KBM-7 (cell line): Measurements from ENCODE around the gene ATOSA.

Source experiments
- DNase-seq: peaks from one replicate; pipeline ENCODE4 v3.0.0-alpha.2; 2015
- in situ Hi-C: fragments of 300-500 bp; cut with MboI; formaldehyde crosslinking; loops from 2 replicates; pipeline ENCODE4 v1.14.3; 2020; ENCODE audit warnings: low sequenced_read_pairs, low pct_unique_long_range_greater_than_20kb, mixed read lengths

ATOSA gene

DNA sequence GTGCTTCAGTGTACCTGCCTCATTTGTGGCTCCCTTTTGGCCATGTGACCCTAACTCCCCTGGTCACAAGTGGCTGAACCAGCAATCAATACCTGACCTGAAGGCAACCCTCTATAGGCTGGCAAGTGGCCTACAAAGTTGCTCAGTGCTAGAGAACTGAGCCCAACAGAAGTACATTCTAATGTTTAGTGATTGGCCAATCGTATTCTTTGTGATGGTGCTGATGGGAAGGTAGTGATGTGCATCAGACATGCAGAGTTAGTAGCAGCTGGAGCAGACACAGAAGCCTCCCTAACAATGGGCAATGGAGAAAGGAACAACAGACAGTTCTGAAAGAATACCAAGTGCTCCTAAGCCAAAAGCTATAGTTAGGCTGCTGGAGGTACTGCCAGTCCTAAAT, 10.4 kb upstream of the ATOSA start:
- no peak for DNase-seq
- in situ Hi-C loops = no loop called here

DNA sequence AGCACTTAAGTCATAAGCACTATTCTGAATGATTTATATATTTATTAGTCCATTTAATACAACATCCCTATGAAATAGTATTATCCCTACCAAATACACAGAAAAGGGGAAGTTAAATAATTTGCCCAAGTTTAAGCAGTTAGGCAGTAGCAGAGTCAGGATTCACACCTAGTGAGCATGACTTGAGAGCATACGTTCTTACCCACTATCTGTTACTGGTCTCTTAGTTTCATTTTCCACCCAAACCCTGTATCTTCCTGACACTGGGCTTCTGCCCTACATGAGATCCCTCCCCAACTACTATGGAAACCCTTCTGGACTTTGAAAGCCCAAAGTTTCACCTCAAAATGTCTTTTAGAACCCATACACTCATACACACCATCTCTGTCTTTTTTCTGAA, 4.4 kb upstream of the ATOSA start:
- in situ Hi-C loops = no loop called here
- DNase-seq = peak; percentile 51

DNA sequence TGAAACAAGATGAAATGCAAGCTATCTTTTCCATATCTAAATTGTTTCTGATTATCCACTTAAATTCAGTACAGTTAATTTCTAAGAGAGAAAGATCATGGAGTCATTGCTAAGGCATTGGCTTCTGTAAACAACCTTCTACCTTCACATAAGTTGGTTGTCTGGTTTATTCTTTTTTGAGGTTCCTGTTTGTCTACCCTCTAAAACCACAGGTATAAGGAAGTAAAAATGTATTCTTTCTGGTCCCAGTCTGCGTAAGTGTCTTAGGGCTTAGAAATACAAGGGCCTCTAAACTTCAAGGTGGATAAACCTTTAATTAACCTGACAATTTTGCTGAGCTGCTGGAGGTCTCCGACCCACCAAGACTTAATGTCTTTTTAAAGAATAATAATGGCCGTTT, 3.6 kb upstream of the ATOSA start:
- in situ Hi-C loops = no loop called here
- peak; percentile 54 for DNase-seq

DNA sequence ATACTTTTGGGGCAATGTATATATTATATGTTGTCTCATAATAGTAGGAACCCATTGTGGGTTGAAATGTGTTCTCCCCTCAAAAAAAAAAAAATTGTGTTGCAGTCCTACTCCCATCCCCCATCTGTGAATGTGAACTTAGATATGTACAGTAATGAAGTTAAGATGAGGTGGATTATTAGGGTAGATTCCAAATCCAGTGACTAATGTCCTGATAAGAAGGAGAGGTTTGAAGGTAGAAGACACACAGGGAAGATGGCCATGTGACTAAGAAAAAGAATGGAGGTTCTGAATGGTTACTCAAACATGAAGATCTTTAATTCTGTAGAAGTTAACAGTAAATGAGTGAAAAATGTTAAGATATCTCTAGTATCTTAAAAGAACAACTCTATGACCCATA, 3.0 kb upstream of the ATOSA start:
- in situ Hi-C loops = no loop called here
- no peak for DNase-seq

DNA sequence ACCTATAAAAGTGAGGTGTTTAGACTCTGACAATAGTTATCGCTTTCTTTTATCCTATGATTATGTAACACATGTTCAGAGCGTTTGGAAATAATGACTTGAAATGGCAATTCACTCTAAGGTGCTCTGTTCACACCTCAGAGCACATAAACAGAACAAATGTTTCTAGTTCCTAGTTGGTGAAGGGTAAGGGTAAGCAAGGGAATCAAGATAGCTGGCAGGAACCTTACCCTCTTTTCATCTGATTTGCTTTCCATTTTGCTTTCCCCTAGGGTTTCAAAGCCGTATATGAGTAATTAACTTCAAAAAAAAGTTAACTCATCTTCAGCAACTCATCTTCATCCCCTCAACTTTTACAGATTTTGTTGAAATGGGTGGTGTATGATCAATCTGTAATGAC, 2.3 kb upstream of the ATOSA start:
- no peak for DNase-seq
- in situ Hi-C loops = no loop called here

DNA sequence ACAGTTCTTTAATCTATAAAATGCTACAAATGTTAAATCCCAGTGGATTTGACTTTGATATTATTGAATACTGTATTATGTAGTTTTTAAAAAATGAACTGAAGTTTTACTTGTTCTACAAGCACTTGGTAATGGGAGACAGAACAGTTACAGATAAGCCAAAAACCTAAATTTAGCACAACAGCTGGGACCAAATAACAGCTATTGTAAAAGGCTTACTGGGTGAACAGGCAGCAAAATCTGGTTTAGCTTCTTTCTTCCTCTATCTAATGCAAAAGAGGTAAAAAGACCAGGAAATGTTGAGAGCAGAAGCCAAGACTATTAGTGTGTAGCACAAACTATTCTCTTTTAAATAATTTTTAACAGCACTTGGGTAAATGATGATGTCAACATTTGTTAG, 1.6 kb upstream of the ATOSA start:
- in situ Hi-C loops = no loop called here
- no peak for DNase-seq

DNA sequence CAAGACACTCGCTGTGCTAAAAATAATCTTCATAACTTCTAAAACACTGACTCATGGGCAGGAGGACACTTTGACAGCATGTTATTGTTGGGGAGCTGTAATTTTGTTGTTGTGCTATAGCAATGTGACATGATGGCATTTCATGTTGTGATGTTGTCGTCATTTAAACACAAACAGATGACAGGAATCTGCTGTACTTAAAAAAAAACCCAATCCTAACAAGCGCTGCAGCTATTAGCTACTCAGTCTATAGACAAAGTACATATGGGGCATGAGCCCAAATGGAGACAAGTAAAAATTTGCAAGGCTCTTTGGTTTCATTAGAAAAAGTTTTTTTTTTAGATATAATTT, 828 bp upstream of the ATOSA start:
- no peak for DNase-seq
- in situ Hi-C loops = no loop called here

DNA sequence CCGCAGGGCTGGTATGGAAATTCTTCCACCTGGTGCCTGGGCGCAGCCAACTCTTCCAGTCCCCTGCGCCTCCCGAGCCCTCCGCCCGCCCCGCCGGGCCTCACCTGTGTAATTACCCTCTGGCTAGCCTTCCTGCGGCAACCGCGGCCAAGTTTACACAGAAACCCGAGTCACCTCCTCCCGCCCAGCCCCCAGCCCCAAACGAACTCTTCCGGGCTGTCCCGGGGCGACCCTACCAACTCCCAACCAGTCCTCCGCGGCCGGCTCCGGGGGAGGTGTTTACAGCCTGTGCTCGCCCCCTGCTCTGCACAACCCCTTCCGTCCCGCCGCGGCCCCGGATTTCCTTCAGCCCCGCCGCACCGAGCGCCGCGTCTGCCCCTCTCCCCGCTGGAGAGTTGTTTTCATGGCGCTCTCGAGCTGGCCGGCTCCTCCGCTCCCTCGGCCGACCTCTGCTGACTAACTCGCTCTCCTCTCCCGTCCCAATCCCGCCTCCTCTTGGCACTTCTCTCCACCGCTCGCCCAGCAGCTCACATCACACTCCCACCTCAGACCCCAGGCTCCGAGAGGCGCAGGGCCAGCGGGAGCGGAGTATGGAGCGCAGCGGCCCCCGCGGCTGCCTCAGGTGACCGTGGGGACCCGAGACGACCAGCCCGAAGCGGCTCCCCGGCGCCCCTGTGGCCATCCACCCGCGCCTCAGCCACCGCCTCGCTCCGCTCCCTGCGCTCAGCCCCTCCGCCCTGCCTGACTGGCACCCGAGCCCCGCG, 538 bp downstream of the ATOSA start:
- DNase-seq = peak; percentile 74

DNA sequence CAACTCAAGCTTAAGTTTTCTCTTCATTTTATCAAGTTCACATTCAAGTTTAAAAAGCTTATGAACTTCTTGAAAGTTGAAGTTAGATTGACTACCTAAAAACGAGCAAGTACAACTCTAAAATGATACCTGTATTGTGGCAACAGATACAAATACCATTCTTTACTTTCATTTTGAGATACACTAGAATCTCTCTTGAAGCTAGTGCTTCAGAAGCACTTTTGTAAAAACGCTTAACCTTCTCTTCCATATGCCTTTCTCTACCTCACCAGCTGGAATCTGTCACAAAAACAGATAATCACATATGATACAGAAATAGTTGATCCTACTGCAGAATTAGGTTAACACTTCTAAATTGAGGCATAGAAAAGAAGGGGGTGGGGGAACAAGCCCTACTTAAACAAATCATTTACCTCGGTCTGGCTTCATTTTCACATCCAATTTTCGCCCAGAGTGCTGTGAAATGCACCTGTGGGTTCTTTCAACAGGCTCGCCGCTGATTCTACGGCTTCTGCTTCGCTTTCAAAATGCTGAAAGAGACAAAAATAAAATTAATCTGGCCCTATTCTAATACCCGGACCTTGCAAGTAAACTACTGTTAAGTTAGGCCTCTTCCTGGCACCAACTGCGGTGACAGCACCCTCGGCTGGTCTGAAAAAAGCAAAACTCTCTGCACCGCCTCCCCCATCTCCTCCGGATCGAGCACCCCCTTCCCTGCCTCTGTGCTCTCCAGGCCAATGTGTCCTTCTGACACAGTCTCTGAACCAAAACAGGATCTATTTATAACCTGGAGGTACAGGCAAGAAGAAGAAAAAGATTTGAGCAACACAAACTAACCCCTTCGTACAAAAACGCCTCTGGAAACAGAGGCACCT, 1.4 kb downstream of the ATOSA start:
- in situ Hi-C loops = no loop called here
- peak; percentile 81 for DNase-seq

More for the DNA sequence above, 538 bp downstream of the ATOSA start:
- in situ Hi-C loops = no loop called here

DNA sequence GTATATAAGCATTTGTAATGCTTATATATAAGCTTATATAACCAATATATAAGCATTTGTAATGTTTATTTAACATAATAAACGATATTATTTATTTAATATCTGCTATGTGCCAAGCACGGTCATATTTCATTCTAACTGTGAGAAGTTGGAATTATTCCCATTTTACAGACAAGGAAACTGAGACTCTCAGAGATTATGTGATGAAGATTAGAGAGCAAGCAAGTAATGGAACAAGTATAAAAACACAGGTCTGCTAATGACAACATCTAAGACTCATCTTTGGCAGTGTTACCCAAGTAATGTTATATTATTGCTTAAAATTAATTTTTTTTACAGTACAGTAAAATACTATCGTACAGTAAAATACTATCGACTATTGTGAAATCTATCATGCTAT, 4.4 kb downstream of the ATOSA start:
- in situ Hi-C loops = no loop called here
- DNase-seq = no peak

DNA sequence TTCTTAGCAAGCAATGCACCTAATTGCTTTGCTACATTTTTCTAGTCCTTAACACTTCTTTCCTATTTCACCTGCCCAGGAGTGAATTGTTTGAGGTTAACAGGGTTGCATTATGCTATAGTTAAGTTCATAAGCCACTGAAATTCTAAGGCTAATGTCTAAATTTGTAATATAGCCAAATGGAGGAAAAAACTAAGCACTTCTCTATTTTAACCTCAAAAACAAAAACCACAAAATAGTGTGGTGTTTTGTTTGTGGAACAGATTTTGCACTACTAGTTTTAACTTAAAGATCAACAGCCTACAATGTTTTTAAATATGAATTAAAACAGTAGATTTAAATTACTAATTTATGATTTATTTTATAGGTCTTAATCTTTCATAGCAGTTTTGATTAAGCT, 5.5 kb downstream of the ATOSA start:
- in situ Hi-C loops = no loop called here
- no peak for DNase-seq

DNA sequence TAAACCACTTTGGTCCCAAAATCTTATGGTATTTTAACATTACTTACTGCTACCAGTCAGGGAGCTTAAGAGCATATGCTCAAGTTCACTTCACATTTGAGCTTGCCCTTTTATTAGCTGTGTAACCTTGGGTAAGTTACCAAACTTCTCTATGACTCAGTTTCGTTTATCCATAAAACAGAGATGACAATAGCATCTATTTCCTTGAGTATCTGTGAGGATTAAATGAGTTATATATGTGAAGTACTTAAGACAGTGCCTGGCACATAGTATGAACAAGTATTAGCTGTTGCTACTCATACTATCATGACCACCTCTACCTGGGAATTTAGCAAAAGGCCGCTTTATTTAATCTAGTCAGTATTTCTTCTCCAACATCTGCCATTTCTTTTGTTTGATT, 5.9 kb downstream of the ATOSA start:
- in situ Hi-C loops = no loop called here
- DNase-seq = no peak

DNA sequence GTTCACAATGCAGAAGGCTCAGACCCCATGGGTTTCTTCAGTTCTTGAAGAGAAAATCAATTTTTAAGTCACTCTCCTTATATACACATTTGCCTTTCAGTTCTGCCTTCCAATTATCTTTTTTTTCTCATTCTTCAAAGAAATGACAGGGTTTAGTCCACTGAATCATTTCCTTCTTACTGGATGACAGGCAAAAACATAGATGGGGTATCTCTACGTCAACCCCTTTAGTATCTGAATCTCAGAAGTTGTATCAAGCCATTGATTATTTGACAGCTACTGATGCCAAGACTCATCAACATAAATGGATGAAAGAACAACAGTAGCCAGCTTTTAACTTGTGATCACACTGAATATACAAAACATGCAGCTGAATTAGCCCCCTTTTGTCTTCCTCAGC, 6.5 kb downstream of the ATOSA start:
- in situ Hi-C loops = no loop called here
- no peak for DNase-seq

DNA sequence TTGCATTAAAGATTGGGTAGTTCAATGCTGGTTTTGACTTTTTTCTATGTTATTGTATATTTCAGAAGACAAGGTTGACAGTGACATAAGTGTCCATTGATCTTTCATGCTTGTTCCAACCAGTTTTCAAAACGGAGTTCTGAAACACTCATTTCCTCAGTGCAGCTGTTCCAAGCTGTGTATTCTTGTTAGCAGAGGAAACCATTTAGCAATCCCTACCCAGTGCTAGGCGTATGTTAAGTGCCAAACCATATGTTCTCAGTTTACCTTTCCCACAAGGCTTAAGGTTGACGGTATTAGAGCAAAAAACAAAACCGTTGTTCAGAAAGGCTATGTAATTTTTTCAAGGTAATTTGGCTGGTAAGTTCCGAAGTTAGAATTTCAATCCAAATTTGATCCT, 9.1 kb downstream of the ATOSA start:
- in situ Hi-C loops = no loop called here
- no peak for DNase-seq

DNA sequence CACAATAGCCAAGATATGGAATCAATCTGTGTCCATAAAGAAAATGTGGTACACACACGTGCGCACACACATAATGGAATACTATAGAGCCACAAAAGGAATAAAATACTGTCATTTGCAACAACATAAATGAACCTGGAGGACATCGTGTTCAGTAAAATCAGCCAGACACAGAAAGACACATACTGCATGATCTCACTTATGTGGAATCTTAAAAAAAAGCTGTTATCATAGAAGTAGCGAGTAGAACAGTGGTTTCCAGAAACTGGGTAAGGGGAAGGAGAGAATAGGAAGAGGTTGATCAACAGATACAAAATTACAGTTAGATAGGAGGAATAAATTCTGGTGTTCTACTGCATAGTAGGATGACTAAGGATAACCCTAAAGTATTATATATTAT, 11.1 kb downstream of the ATOSA start:
- DNase-seq = no peak
- in situ Hi-C loops = no loop called here

DNA sequence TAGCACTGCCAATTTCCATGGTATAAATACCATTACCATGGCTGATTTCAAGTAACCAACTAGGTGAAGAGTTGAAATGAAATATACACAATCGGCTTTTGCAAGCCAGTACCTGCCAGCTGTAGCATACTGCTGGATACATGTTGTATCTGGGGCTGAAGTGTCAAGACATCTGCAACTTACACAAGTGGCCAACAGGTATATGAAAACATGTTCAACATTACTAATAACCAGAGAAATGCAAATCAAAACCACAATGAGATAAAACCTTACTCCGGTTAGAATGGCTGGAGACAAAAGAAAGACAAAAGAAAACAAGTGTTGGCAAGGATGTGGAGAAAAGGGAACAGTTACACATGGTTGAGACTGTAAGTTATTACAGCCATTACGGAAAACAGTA, 11.6 kb downstream of the ATOSA start:
- DNase-seq = no peak
- in situ Hi-C loops = no loop called here

DNA sequence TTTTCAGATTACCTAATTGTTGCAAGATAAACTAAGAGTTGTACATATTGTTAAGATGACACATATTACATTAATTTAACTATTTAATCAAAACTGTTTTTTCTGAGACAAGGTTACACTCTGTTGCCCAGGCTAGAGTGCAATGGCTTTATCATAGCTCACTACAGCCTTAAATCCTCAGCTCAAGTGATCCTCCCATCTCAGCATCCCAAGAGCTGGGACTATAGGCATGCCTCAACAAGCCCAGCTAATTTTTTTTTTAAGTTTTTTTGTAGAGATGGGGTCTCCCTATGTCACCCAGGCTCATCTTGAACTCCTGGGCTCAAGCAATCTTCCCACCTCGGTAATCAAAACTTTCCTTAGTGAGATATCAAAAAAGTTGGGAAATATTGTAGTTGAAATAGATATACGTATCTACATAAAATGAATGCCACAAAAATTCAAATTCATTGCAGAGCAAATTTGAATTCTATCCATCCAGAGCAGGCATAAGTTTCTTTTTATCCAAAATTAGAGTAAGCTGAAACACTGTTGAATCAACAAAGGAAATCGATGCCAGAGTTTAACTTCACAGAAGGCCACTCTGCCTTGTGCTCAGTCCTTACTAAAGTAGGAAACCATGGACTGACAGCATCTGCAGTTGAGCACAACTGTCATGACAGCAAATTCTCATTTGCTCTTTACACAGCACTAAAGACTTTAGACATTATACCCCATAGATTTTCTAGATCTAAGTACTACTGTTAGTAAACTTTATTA, 15.5 kb downstream of the ATOSA start:
- DNase-seq = no peak
- in situ Hi-C loops = no loop called here

DNA sequence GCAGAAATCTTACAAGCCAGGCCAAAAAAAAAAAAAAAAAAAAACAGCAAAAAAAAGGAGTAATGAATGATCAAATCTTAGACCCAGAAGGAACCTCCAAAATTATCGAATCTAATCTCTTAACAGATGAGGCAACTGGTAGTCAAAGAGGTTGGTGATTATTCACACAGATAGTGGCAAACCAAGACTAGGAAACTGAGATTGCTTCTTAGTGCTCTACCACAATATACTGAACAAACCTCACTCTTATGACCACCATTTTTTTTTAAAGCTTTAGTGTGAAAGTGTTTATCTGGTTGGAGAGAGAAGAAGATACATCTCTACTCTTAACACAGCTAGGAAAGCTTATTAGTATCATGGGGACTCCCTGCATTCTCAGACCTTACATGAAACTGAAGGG, 17.3 kb downstream of the ATOSA start:
- no peak for DNase-seq
- in situ Hi-C loops = no loop called here

DNA sequence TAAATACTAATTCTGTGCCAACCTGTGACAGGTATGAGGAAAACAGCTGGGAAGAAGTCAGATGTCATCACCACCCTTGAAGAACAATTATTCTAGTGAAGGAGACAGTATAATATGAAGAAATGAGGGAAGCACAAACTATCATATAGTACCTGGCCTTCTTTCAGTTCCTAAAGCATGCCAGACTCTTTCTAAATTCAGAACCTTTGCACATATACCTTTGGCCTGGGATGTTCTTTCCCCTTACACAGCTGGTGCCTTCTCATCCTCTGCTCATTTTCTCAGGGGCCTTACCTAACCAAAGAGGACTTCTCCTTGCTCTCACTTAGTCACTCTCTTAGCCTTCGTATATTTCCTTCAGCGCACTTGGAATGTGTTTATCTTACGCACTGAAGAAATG, 19.0 kb downstream of the ATOSA start:
- DNase-seq = no peak
- in situ Hi-C loops = no loop called here

DNA sequence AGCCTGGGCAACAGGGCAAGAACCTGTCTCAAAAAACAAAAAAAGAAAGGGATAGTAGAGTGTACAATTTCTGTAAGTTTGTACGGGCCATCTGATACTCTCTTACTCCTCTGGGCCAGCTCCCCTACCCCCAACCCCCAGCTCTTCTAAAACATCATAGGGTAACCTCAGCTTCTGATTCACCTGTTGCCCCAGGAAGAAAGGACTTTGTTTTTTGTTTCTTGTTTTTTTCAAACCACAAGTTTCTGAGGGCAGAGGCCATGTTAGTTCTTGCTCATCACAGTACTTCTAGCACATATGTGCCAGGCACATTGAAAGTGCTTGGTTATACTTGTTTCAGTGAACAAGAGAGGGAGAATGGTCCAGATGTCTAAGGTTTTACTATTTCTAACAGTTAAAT, 20.2 kb downstream of the ATOSA start:
- no peak for DNase-seq
- in situ Hi-C loops = no loop called here
